ENCODE measurements around the gene MYCBPAP.

MYCBPAP gene

GRCh38 chr17:50537721-50538548 is 29.7 kb downstream of the MYCBPAP start:
- no peak for DNase-seq (ENCODE audit: low read depth in 3 of 3)

GRCh38 chr17:50538549-50539410 is 30.5 kb downstream of the MYCBPAP start:
- DNase-seq (ENCODE audit: low read depth in 3 of 3), result no peak

GRCh38 chr17:50539762-50540559 is 31.7 kb downstream of the MYCBPAP start:
- DNase-seq (ENCODE audit: low read depth in 3 of 3), result no peak

- DNase-seq (ENCODE audit: low read depth in 3 of 3), result no peak
Measured at GRCh38 chr17:50540560-50541401, 32.5 kb downstream of the MYCBPAP start.

- no peak for DNase-seq (ENCODE audit: low read depth in 3 of 3)
Measured at GRCh38 chr17:50541402-50541715, 33.1 kb downstream of the MYCBPAP start.

GRCh38 chr17:50541716-50542688 is 33.8 kb downstream of the MYCBPAP start:
- peak; percentile 71 to 85 (median 76) for DNase-seq (ENCODE audit: low read depth in 3 of 3)

- no peak for DNase-seq (ENCODE audit: low read depth in 3 of 3)
Measured at GRCh38 chr17:50542795-50543774, 34.8 kb downstream of the MYCBPAP start.

GRCh38 chr17:50544516-50544915 is 36.3 kb downstream of the MYCBPAP start:
- DNase-seq (ENCODE audit: low read depth in 3 of 3), result no peak

- DNase-seq (ENCODE audit: low read depth in 3 of 3), result no peak
Measured at GRCh38 chr17:50545311-50545710, 37.1 kb downstream of the MYCBPAP start.

- no peak for DNase-seq (ENCODE audit: low read depth in 3 of 3)
Measured at GRCh38 chr17:50546701-50547034, 38.4 kb downstream of the MYCBPAP start.

- DNase-seq (ENCODE audit: low read depth in 3 of 3), result peak; percentile 67 to 69 (median 69)
Measured at GRCh38 chr17:50547035-50547735, 38.9 kb downstream of the MYCBPAP start, which contains the start of gene SPATA20. TSS of gene SPATA20 (plus strand) at chr17:50547174. CDS start at chr17:50547209, 35 bp downstream.

GRCh38 chr17:50547736-50548083 is 39.5 kb downstream of the MYCBPAP start:
- DNase-seq (ENCODE audit: low read depth in 3 of 3), result no peak

GRCh38 chr17:50548831-50549230 is 40.6 kb downstream of the MYCBPAP start:
- no peak for DNase-seq (ENCODE audit: low read depth in 3 of 3)

GRCh38 chr17:50549256-50549941 is 41.2 kb downstream of the MYCBPAP start:
- DNase-seq (ENCODE audit: low read depth in 3 of 3), result no peak

GRCh38 chr17:50549969-50550368 is 41.7 kb downstream of the MYCBPAP start:
- no peak for DNase-seq (ENCODE audit: low read depth in 3 of 3)

- DNase-seq (ENCODE audit: low read depth in 3 of 3), result no peak
Measured at GRCh38 chr17:50550661-50551432, 42.6 kb downstream of the MYCBPAP start.

GRCh38 chr17:50551433-50551815 is 43.2 kb downstream of the MYCBPAP start:
- no peak for DNase-seq (ENCODE audit: low read depth in 3 of 3)
